Measurements from ENCODE around the gene RBFOX1. TPM values are rescaled to one million over a fixed set of nuclear protein-coding genes. Genes with fewer than 3 reads are reported as not detected.

The RBFOX1 gene
- total and polyA plus RNA-seq, 11 donors: 13.4 to 68.1 (median 48.2) TPM

DNA sequence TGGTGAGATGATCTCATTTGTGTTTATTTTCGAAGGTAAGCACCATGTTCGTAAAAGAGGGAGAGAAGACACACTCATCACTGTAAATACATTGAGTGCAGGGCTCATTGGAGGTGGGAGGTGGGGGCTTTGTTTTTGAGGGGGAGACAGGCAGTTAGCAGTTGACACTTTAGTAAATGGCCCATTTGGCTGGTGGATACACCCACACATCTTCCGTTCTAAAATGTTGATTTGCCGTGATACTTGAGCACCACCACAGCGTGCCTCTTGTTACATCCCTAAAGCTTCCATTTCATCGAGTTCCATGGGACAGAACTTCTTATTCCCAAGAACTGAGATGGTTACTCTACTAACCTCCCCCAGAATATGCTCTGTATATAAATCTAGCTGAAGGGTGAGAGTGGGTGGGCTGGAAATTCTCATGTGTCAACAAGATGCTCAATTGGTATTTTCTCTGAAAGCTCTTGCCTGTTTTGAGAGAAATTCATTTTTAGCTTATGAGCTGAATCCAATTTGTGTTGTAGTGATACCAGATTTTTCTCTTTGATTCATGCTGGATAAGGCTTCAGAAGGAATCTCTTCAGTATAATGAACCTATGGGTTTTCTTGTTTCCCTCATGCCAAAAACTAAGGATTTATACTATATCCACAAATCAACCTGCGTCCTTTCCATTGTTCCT lies 314.3 kb downstream of the RBFOX1 start:
- Histone ChIP-seq H3K9me3 (no peaks in the 10 kb centered on the region), H3K27ac (no peak overlapping the region), H3K36me3 (no peaks in the 10 kb centered on the region), H3K4me3 (no peak overlapping the region), H3K27me3 (no peaks in the 10 kb centered on the region), H3K4me1 (no peaks in the 10 kb centered on the region)
- DNase-seq (no peak), ATAC-seq (no peak)
- TF ChIP-seq POLR2A (IDR thresholded peaks at IDR 0.05): no peak
- TF ChIP-seq CTCF (IDR thresholded peaks at IDR 0.05): no peak
- 65 to 71% (median 69%) methylated on average over 7 of the region's 7 CpGs for whole genome bisulfite sequencing, 4 donors
- intact Hi-C loops (cut with DNase I): no loop called here

DNA sequence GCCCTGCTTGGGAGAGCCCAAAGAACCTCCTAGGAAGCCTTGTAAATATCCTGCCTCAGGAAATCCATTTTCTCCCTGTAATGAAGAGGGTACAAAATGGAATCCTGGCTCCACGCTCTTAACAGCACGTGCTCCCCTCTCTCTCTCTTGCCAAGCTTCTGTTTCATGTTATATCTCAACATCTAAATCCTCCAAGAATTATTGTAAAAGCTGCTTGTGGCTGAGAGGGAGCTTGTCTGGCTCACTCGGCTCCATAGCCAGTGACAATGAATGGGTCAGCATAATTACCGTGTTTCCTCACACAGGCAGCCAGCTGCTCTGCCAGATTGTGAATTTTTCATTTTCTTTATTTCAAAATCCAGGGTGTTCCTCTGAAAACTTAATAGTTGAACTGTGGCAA lies 317.8 kb downstream of the RBFOX1 start:
- WGBS, 4 donors: 74 to 84% (median 75%) methylated on average over 4 of the region's 4 CpGs
- no peak for ATAC-seq
- Histone ChIP-seq H3K36me3 (peaks cover 0 to 6% (median 0%) of the 10 kb centered on the region in 9 donors), H3K27ac (no peak overlapping the region), H3K4me3 (no peak overlapping the region), H3K9me3 (no peaks in the 10 kb centered on the region), H3K27me3 (no peaks in the 10 kb centered on the region), H3K4me1 (no peaks in the 10 kb centered on the region)
- TF ChIP-seq POLR2A (IDR thresholded peaks at IDR 0.05) (no peak), CTCF (IDR thresholded peaks at IDR 0.05) (no peak)
- intact Hi-C loops (cut with DNase I): no loop called here
- DNase-seq: no peak

GRCh38 chr16:7651803-7652570 lies 319.3 kb downstream of the RBFOX1 start:
- WGBS, 4 donors: 78 to 84% (median 83%) methylated on average over 9 of the region's 9 CpGs
- intact Hi-C loops (cut with DNase I): no loop called here
- no peak for ATAC-seq

DNA sequence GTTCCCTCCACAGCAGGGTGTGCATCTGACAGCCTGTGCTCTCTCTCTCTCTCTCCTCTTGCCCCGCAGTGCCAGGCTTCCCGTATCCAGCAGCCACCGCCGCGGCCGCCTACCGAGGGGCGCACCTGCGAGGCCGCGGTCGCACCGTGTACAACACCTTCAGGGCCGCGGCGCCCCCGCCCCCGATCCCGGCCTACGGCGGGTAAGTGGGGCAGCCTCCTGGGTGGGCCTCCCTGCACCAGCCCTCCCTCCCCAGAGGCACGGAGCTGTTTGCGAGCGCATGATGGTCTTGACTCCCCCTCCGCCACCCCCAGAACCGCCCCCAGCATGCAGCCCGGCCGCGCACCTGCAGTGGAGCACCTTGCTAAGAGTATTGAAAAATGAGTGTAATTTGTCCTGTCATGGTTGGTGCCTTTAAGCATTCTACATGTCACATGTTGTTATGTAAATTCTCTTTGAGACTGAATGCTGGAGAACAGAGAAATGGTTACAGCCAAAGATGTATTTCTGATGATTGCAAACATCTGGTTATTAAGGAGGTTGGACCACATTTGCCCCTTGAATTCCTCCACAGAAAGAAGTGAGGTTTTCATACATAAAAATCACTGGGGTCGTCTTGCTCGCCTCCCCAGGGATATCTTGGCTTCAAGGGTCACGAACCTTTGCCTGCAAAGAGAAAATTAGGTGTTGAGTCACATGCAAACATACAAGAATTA lies 321.3 kb downstream of the RBFOX1 start:
- H3K9me3 ChIP-seq: no peaks in the 10 kb centered on the region
- DNase-seq (no peak), ATAC-seq (no peak)
- intact Hi-C loops (cut with DNase I): no loop called here
- H3K36me3 ChIP-seq: peaks cover 0 to 6% (median 0%) of the 10 kb centered on the region in 9 donors
- no peaks in the 10 kb centered on the region for H3K27me3 ChIP-seq
- no peaks in the 10 kb centered on the region for H3K4me1 ChIP-seq
- no peak overlapping the region for H3K27ac ChIP-seq
- TF ChIP-seq POLR2A (IDR thresholded peaks at IDR 0.05) (no peak), CTCF (IDR thresholded peaks at IDR 0.05) (no peak)
- H3K4me3 ChIP-seq: no peak overlapping the region
- WGBS, 4 donors: 82 to 95% (median 89%) methylated on average over 24 to 32 of the region's 32 CpGs

More at GRCh38 chr16:7651803-7652570, 319.3 kb downstream of the RBFOX1 start:
- Histone ChIP-seq H3K4me3 (no peak overlapping the region), H3K4me1 (no peaks in the 10 kb centered on the region), H3K27me3 (no peaks in the 10 kb centered on the region), H3K27ac (no peak overlapping the region), H3K9me3 (no peaks in the 10 kb centered on the region), H3K36me3 (peaks cover 0 to 6% (median 0%) of the 10 kb centered on the region in 9 donors)
- no peak for TF ChIP-seq POLR2A (IDR thresholded peaks at IDR 0.05)
- DNase-seq: no peak

All from heart left ventricle (tissue), 16 donors.